K562 (cell line): Measurements from ENCODE around the gene C1orf174. TPM values are rescaled to one million over a fixed set of nuclear protein-coding genes. Genes with fewer than 3 reads are reported as not detected.

Experiments
- ATAC-seq: fragments of 200-7000 bp; cut with Tn5 transposase; 3 replicates; pipeline ENCODE4 v1.9.1; 2020; ENCODE audit warnings: moderate library complexity
- BruUV-seq: library from RNA; stranded (reverse); fragments of 400-500 nt; replicated peaks from 2 replicates; lab custom pipeline; 2021; lab: Mats Ljungman, UMichigan
- CTCF ChIA-PET: fragments of 300-600 bp; formaldehyde crosslinking; extraction: SDS; loops from one replicate; lab custom pipeline; 2021; ENCODE audit warnings: low intra/inter-chr PET ratio; lab: Yijun Ruan, JAX
- POLR2A ChIA-PET: fragments of 300-600, 350-650 bp; sonication (Branson Sonifier 250); formaldehyde crosslinking; extraction: SDS; loops from one replicate; lab custom pipeline; 2021; ENCODE audit warnings: antibody characterized with exemption, inconsistent platforms; lab: Yijun Ruan, JAX
- DNase-seq, 4 experiments: peaks; one replicate each; pipeline versions ENCODE4 v3.0.0 to v3.0.0-alpha.2; 2011 to 2018; ENCODE audit warnings: low spot score in 3 of 4, mixed read lengths in 3 of 4; ENCODE audit errors: extremely low read depth in 1 of 4
- FAIRE-seq: peaks from 2 replicates; lab custom pipeline; 2011; peaks lifted over from hg19 to GRCh38; lab: Jason Lieb, UNC
- H2AFZ ChIP-seq: 2 replicates; pipeline ENCODE4 v1.6.0; 2011; ENCODE audit warnings: low read depth, low read length, control low read depth, inconsistent platforms
- H3K27ac ChIP-seq: fragments of 200-600 bp; 3 replicates; pipeline ENCODE4 v1.8.0; 2011; ENCODE audit warnings: low read depth, mild to moderate bottlenecking, control low read depth, inconsistent platforms, low read length, moderate library complexity, mixed read lengths; ENCODE audit errors: extremely low read depth
- H3K27me3 ChIP-seq, 2 experiments: fragments of 300-600 bp in 1 of 2; 2 replicates in 1 of 2; 3 replicates in 1 of 2; pipeline versions ENCODE4 v1.6.0 to v1.8.0; 2011; ENCODE audit warnings: inconsistent platforms in 2 of 2, low read length in 2 of 2, mild to moderate bottlenecking in 1 of 2, mixed read lengths in 1 of 2, moderate library complexity in 1 of 2; ENCODE audit not compliant: control insufficient read depth in 2 of 2, insufficient read depth in 2 of 2
- H3K36me3 ChIP-seq: fragments of 300-600 bp; 3 replicates; pipeline ENCODE4 v1.8.0; 2011; ENCODE audit warnings: mild to moderate bottlenecking, low read length, inconsistent platforms; ENCODE audit not compliant: control insufficient read depth, insufficient read depth
- H3K4me1 ChIP-seq, 2 experiments: fragments of 200-600 bp in 1 of 2; replicated peaks in 1 of 2; 2 replicates in 1 of 2; 3 replicates in 1 of 2; pipeline versions ENCODE4 v1.5.1 to v1.8.0; 2011; ENCODE audit warnings: inconsistent platforms in 2 of 2, low read length in 2 of 2, mild to moderate bottlenecking in 1 of 2, mixed read lengths in 1 of 2, moderate library complexity in 1 of 2; ENCODE audit not compliant: control insufficient read depth in 2 of 2, insufficient read depth in 2 of 2
- H3K4me2 ChIP-seq: 2 replicates; pipeline ENCODE4 v1.6.1; 2011; ENCODE audit warnings: low read length, control low read depth, inconsistent platforms, mixed read lengths; ENCODE audit not compliant: insufficient read depth
- H3K4me3 ChIP-seq: fragments of 200-600 bp; sonication (generic), shearing (Covaris generic); 2 replicates; pipeline ENCODE4 v1.5.1; 2016; ENCODE audit warnings: control low read depth, inconsistent platforms
- H3K79me2 ChIP-seq: fragments of 200-600 bp; 3 replicates; pipeline ENCODE4 v1.8.0; 2011; ENCODE audit warnings: low read length, inconsistent platforms; ENCODE audit not compliant: control insufficient read depth, insufficient read depth
- H3K9ac ChIP-seq, 2 experiments: 2 replicates each; pipeline versions ENCODE4 v1.6.0 to v1.6.1; 2011; ENCODE audit warnings: low read depth in 2 of 2, low read length in 2 of 2, control low read depth in 1 of 2, inconsistent platforms in 1 of 2, mild to moderate bottlenecking in 1 of 2, mixed read lengths in 1 of 2; ENCODE audit not compliant: insufficient read depth in 1 of 2
- H3K9me1 ChIP-seq: one replicate; pipeline ENCODE4 v1.6.0; 2011; ENCODE audit warnings: inconsistent platforms, mild to moderate bottlenecking, low read length, moderate library complexity; ENCODE audit not compliant: control insufficient read depth, insufficient read depth
- H3K9me3 ChIP-seq: replicated peaks from 2 replicates; pipeline ENCODE4 v1.5.1; 2011; ENCODE audit warnings: low read depth, low read length, inconsistent platforms; ENCODE audit not compliant: control insufficient read depth, insufficient read depth
- H4K20me1 ChIP-seq: replicated peaks from 2 replicates; pipeline ENCODE4 v1.6.1; 2011; ENCODE audit warnings: low read length, inconsistent platforms, mixed read lengths; ENCODE audit not compliant: control insufficient read depth, insufficient read depth
- FOSL1 ChIP-seq: fragments of 200-800 bp; sonication (Bioruptor generic); conservative IDR thresholded peaks from 2 replicates; pipeline ENCODE4 v1.6.1; 2016; ENCODE audit warnings: missing genetic modification characterization, missing compliant biosample characterization
- RFX5 ChIP-seq: IDR thresholded peaks from 2 replicates; pipeline ENCODE4 v1.6.1; 2011; ENCODE audit warnings: low read depth, mild to moderate bottlenecking, improper control_type of control experiment, low read length
- SNRNP70 ChIP-seq: fragments of 200-400 bp; formaldehyde crosslinking; optimal IDR thresholded peaks from 2 replicates; pipeline ENCODE3; 2017; ENCODE audit warnings: low read depth, low read length
- ZNF263 ChIP-seq: sonication (generic); formaldehyde crosslinking; IDR thresholded peaks from 2 replicates; pipeline ENCODE4 v1.8.0; 2022; ENCODE audit warnings: mild to moderate bottlenecking, missing genetic modification reagents, borderline replicate concordance
- ZNF511 ChIP-seq: sonication (generic); formaldehyde crosslinking; IDR thresholded peaks from 2 replicates; pipeline ENCODE4 v1.8.0; 2022; ENCODE audit warnings: mild to moderate bottlenecking, missing genetic modification reagents
- WGBS: fragments of 100-300 bp; shearing (Covaris generic); methylation state at CpG from one replicate; pipeline ENCODE4 v1.1.6; 2016; ENCODE audit warnings: low coverage, mixed read lengths; ENCODE audit not compliant: insufficient coverage; ENCODE audit errors: missing lambda C conversion rate; 5-methylcytosine and 5-hydroxymethylcytosine counted together
- in situ Hi-C: fragments of 300-500 bp; cut with MboI; formaldehyde crosslinking; loops from 4 replicates; pipeline ENCODE4 v1.15.0; 2018; ENCODE audit warnings: inconsistent platforms, mixed read lengths
- intact Hi-C: fragments of 100-400 bp; cut with micrococcal nuclease; formaldehyde crosslinking; loops from 2 replicates; pipeline ENCODE4 v1.14.2; 2022
- polyA plus RNA-seq, 8 experiments: library from polyadenylated mRNA; depleted of rRNA in 4 of 8; stranded (reverse) in 5 of 8; unstranded in 3 of 8; fragments of >200 nt; fragmentation: Nextera tagmentation in 2 of 8; fragmentation: Illumina TruSeq in 1 of 8; extraction: Ambion mirVana in 2 of 8; extraction: Trizol in 1 of 8; gene quantifications; 2 replicates each; pipeline versions ENCODE4 v1.2.1 to v1.2.3, GENCODE V29; 2011 to 2014; ENCODE audit warnings: inconsistent platforms in 1 of 8, missing spikeins in 1 of 8
- total RNA-seq, 7 experiments: library from RNA; depleted of rRNA in 6 of 7; stranded (reverse); fragments of >200 nt in 6 of 7; fragmentation: Illumina TruSeq in 2 of 7; extraction: Trizol in 2 of 7; gene quantifications; 2 replicates each; pipeline versions ENCODE4 v1.2.1 to v1.2.3, GENCODE V29; 2011 to 2021; ENCODE audit warnings: low replicate concordance in 1 of 7

C1orf174 gene
- total and polyA plus RNA-seq, 9 of the 15 experiments (the other 6 are each of a cell fraction or from before 2014, with no cell fraction given): 38.5 to 64.9 (median 45.4) TPM

DNA sequence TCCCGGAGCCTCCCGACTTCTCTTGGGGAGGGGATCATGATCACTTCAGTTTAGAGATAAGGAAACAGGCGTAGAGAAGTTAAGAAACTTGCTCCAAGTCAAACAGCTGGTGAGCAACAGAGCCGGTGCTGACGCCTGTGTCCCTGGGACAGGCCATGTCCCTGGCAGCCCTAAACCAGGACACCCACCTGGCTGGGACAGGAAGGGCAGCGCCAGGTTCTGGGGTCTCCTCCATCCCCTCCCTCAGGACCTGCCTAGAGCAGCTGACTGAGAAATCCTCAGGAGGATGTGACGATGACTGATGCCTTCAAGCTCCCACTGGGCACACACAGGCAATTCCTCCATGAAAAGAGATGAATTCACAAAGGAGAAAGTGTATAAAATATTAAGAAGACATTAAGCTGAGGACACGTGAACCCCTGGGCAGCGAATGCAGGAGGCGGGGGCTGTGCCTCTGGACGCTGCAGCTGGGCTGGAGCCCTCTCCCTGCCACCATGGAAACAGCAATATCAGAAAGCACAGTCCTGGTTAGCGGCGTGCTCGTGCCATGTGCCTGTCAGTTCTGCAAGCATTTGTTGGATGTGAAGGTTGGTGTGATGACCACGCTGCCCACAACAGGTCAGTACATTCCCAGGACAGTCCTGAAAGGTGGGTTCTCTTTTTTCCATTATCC lies 40.1 kb upstream of the C1orf174 start:
- FAIRE-seq (no peak), ATAC-seq (no peak), DNase-seq (no peak)
- Histone ChIP-seq H3K9me3 (0 out of 2 replicates have a peak, but pooled peaks cover 2% of the 10 kb centered on the region), H3K4me1 (peaks cover 0 to 7% of the 10 kb centered on the region in 2 experiments; a peak in 1 of 5 replicates), H3K4me2 (no peak overlapping the region), H3K79me2 (no peaks in the 10 kb centered on the region), H3K27ac (no peak overlapping the region), H3K36me3 (no peaks in the 10 kb centered on the region), H4K20me1 (peaks cover 2% of the 10 kb centered on the region; the same call in 1 of the 2 replicates), H3K4me3 (no peak overlapping the region), H2AFZ (no peak overlapping the region), H3K9ac (no peak overlapping the region), H3K9me1 (no peaks in the 10 kb centered on the region), H3K27me3 (peaks cover 42 to 70% of the 10 kb centered on the region in 2 experiments)
- POLR2A ChIA-PET: interaction anchor here (0.6 to 0.8 kb wide), 2 partner anchors 9 to 806 kb away, joined by 3 to 4 read pairs; no protein-coding TSS in a partner anchor
- CTCF ChIA-PET: no interaction called here
- intact Hi-C loops (no loop called here), in situ Hi-C loops (no loop called here)
- 0% methylated on average over 15 of the region's 15 CpGs for WGBS
- BruUV-seq: no TSS peak
- TF ChIP-seq RFX5 (no peak), ZNF263 (CRISPR knock-in tag) (no peak), SNRNP70 (no peak), FOSL1 (no peak), ZNF511 (no peak)
